Ovary (tissue), 3 donors: ENCODE results near the gene ANKRD42.

Experiments used
- EP300 ChIP-seq: sonication (generic); formaldehyde crosslinking; IDR thresholded peaks from one replicate; pipeline ENCODE4 v1.6.1; 2017; ENCODE audit warnings: antibody characterized with exemption
- POLR2A ChIP-seq: fragments of 450-650 bp; IDR thresholded peaks from one replicate; pipeline ENCODE4 v1.6.1; 2017; ENCODE audit warnings: antibody characterized with exemption, mild to moderate bottlenecking, moderate library complexity
- TF ChIP-seq, protein P1 (sequence below), 3 donors: fragments of 450-650 bp in 2 of 3; fragments of 200-600 bp in 1 of 3; IDR thresholded peaks; one replicate each; pipeline versions ENCODE4 v1.5.1 to v1.8.0; 2016 to 2022; ENCODE audit warnings: antibody characterized with exemption in 3 of 3, mild to moderate bottlenecking in 1 of 3
- donor health status: DM: no; HTN: no; CAD: no.

DNA sequence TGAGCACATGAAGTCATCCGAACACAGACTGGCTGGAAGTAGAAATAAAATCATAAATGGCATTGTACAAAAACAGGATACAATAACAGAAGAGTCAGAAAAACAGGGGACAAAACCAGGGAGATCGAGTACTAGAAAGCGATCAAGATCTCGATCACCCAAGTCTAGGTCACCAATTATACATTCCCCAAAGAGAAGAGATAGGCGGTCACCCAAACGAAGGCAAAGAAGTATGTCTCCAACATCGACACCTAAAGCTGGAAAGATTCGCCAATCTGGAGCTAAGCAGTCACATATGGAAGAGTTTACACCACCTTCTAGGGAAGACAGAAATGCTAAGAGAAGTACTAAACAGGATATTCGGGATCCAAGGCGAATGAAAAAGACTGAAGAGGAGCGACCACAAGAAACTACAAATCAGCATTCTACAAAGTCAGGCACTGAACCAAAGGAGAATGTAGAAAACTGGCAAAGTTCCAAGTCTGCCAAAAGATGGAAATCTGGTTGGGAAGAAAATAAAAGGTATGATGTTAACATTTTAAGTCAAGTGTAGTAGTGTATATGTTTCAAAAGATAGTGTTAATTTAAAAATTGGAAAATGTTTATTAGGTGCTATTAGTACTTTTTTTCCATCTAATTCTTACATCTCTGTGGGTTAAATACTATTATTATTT is 27.2 kb upstream of the ANKRD42 start:
- TF ChIP-seq POLR2A (no peak), EP300 (no peak)
- TF ChIP-seq, protein P1, sequence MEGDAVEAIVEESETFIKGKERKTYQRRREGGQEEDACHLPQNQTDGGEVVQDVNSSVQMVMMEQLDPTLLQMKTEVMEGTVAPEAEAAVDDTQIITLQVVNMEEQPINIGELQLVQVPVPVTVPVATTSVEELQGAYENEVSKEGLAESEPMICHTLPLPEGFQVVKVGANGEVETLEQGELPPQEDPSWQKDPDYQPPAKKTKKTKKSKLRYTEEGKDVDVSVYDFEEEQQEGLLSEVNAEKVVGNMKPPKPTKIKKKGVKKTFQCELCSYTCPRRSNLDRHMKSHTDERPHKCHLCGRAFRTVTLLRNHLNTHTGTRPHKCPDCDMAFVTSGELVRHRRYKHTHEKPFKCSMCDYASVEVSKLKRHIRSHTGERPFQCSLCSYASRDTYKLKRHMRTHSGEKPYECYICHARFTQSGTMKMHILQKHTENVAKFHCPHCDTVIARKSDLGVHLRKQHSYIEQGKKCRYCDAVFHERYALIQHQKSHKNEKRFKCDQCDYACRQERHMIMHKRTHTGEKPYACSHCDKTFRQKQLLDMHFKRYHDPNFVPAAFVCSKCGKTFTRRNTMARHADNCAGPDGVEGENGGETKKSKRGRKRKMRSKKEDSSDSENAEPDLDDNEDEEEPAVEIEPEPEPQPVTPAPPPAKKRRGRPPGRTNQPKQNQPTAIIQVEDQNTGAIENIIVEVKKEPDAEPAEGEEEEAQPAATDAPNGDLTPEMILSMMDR (IDR thresholded peaks at IDR 0.05), result no peak
